ENCODE measurements around the gene ZPBP.

GRCh38 chr7:50095634-50096033, 2.6 kb upstream of the ZPBP start:
- no peak for TF ChIP-seq MXI1 (conservative IDR thresholded peaks at IDR 0.05; ENCODE audit: poor library complexity, severe bottlenecking)
- TF ChIP-seq EZH2 (IDR thresholded peaks at IDR 0.05; ENCODE audit: borderline replicate concordance, insufficient read depth, low read length, poor library complexity, severe bottlenecking), result no peak
- no peak for TF ChIP-seq CTCF (IDR thresholded peaks at IDR 0.05; ENCODE audit: poor library complexity, severe bottlenecking)
- TF ChIP-seq RAD21 (conservative IDR thresholded peaks at IDR 0.05), result no peak
- TF ChIP-seq EP300 (conservative IDR thresholded peaks at IDR 0.05; ENCODE audit: poor library complexity, severe bottlenecking), result no peak
- no peak for TF ChIP-seq POLR2AphosphoS5 (IDR thresholded peaks at IDR 0.05)
